A673 (cell line): ENCODE data around the gene OST4. TPM values are rescaled to one million over a fixed set of nuclear protein-coding genes. Genes with fewer than 3 reads are reported as not detected.

ENCODE experiments used
- BruUV-seq: library from RNA; stranded (reverse); fragments of 400-500 nt; replicated peaks from 2 replicates; lab custom pipeline; 2021; lab: Mats Ljungman, UMichigan
- CTCF ChIA-PET: fragments of 300-600 bp; sonication (Branson Sonifier 250); formaldehyde crosslinking; loops from one replicate; lab custom pipeline; 2022; ENCODE audit warnings: antibody characterized with exemption; lab: Charles Lee
- POLR2A ChIA-PET: fragments of 300-600 bp; sonication (Branson Sonifier 250); formaldehyde crosslinking; loops from one replicate; lab custom pipeline; 2022; ENCODE audit warnings: antibody characterized with exemption; ENCODE audit not compliant: low non-redundant PET; lab: Charles Lee
- DNase-seq: peaks from one replicate; pipeline ENCODE4 v3.0.0-alpha.2; 2015; ENCODE audit warnings: low spot score
- H3K27ac ChIP-seq: fragments of 200-600 bp; sonication (generic); 2 replicates; pipeline ENCODE4 v1.5.1; 2016; ENCODE audit warnings: mixed run types, low read depth, mild to moderate bottlenecking, mixed read lengths, antibody characterized with exemption, low read length; ENCODE audit not compliant: poor library complexity, severe bottlenecking
- H3K27me3 ChIP-seq: fragments of 200-600 bp; sonication (generic); replicated peaks from 2 replicates; pipeline ENCODE4 v1.6.1; 2017; ENCODE audit warnings: mixed run types, low read depth, mild to moderate bottlenecking, mixed read lengths, antibody characterized with exemption, low read length; ENCODE audit not compliant: insufficient read depth, poor library complexity
- H3K36me3 ChIP-seq: fragments of 200-600 bp; sonication (generic); 2 replicates; pipeline ENCODE4 v1.6.1; 2016; ENCODE audit warnings: mixed run types, mild to moderate bottlenecking, mixed read lengths, antibody characterized with exemption, low read length; ENCODE audit not compliant: insufficient read depth, poor library complexity, severe bottlenecking
- H3K4me1 ChIP-seq: fragments of 200-600 bp; sonication (generic); 2 replicates; pipeline ENCODE4 v1.6.1; 2017; ENCODE audit warnings: mixed run types, mild to moderate bottlenecking, mixed read lengths, antibody characterized with exemption, low read length; ENCODE audit not compliant: insufficient read depth, poor library complexity, severe bottlenecking
- H3K4me3 ChIP-seq: fragments of 200-600 bp; sonication (generic); 2 replicates; pipeline ENCODE4 v1.5.1; 2016; ENCODE audit warnings: low read depth, mixed run types, mild to moderate bottlenecking, mixed read lengths, low read length; ENCODE audit not compliant: poor library complexity, severe bottlenecking
- H3K9me3 ChIP-seq: fragments of 200-600 bp; sonication (generic); 2 replicates; pipeline ENCODE4 v1.6.1; 2016; ENCODE audit warnings: mixed run types, low read depth, mild to moderate bottlenecking, mixed read lengths, antibody characterized with exemption, low read length; ENCODE audit not compliant: poor library complexity, severe bottlenecking
- EZH2 ChIP-seq: fragments of 200-600 bp; sonication (generic); IDR thresholded peaks from 2 replicates; pipeline ENCODE4 v1.6.1; 2017; ENCODE audit warnings: borderline replicate concordance, low read depth, mild to moderate bottlenecking, mixed read lengths, antibody characterized with exemption, low read length; ENCODE audit not compliant: poor library complexity, severe bottlenecking
- intact Hi-C: fragments of 100-400 bp; cut with micrococcal nuclease; formaldehyde crosslinking; loops from one replicate; pipeline ENCODE4 v1.10.0; 2022; ENCODE audit not compliant: unreplicated experiment
- total RNA-seq: library from RNA; stranded (reverse); gene quantifications from 2 replicates; pipeline ENCODE4 v1.2.3, GENCODE V29; 2021
- TF ChIP-seq, protein P1 (sequence below): fragments of 300-800, 200-600 bp; sonication (generic); conservative IDR thresholded peaks from 2 replicates; pipeline ENCODE4 v1.5.1; 2017; ENCODE audit warnings: low read depth, mild to moderate bottlenecking, antibody characterized with exemption, low read length, moderate library complexity, mixed read lengths

The OST4 gene
- total RNA-seq, 1 experiment from 2014 or later, result 235 TPM

GRCh38 chr2:27073782-27074181 is 2.3 kb upstream of the OST4 start:
- Histone ChIP-seq H3K36me3 (peaks cover 15% of the 10 kb centered on the region), H3K27me3 (no peaks in the 10 kb centered on the region), H3K27ac (peak overlapping the region; percentile 52), H3K9me3 (no peaks in the 10 kb centered on the region), H3K4me1 (peaks cover 52% of the 10 kb centered on the region), H3K4me3 (no peak overlapping the region)
- ChIA-PET CTCF (no interaction called here), POLR2A (interaction anchor here (0.6 kb wide), 1 partner anchor 18 kb away, joined by 3 read pairs; no protein-coding TSS in a partner anchor)
- BruUV-seq, result no TSS peak
- intact Hi-C loops, result no loop called here
- no peak for TF ChIP-seq EZH2
- TF ChIP-seq, protein P1, sequence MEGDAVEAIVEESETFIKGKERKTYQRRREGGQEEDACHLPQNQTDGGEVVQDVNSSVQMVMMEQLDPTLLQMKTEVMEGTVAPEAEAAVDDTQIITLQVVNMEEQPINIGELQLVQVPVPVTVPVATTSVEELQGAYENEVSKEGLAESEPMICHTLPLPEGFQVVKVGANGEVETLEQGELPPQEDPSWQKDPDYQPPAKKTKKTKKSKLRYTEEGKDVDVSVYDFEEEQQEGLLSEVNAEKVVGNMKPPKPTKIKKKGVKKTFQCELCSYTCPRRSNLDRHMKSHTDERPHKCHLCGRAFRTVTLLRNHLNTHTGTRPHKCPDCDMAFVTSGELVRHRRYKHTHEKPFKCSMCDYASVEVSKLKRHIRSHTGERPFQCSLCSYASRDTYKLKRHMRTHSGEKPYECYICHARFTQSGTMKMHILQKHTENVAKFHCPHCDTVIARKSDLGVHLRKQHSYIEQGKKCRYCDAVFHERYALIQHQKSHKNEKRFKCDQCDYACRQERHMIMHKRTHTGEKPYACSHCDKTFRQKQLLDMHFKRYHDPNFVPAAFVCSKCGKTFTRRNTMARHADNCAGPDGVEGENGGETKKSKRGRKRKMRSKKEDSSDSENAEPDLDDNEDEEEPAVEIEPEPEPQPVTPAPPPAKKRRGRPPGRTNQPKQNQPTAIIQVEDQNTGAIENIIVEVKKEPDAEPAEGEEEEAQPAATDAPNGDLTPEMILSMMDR, result no peak
- no peak for DNase-seq

DNA sequence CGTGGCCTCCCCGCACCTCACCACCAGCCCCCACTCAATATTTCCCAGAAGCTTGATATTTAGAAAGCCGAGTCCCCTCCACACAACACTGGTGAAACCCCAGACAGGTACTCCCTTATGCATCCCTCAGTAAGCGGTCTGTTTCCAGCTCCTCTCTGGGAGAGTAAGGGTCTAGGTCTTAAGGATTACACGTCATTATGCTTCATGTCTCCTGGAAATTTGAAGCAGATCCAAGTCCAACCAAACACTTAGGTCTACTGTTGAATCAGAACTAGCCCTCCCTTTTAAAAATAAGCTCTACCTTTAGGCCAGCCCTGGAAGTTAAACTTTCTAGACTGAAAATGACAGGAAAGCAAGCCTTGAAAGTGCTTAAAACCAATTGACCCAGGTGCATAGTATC is 1.5 kb upstream of the OST4 start:
- POLR2A ChIA-PET, result interaction anchor here (0.6 kb wide), 1 partner anchor 767 kb away, joined by 4 read pairs; no protein-coding TSS in a partner anchor
- no peak for DNase-seq
- H3K4me1 ChIP-seq, result peaks cover 44% of the 10 kb centered on the region
- intact Hi-C loops, result no loop called here
- no peaks in the 10 kb centered on the region for H3K9me3 ChIP-seq
- H3K36me3 ChIP-seq, result peaks cover 21% of the 10 kb centered on the region
- BruUV-seq, result no TSS peak
- TF ChIP-seq, protein P1, result no peak
- no peak for TF ChIP-seq EZH2
- CTCF ChIA-PET, result interaction anchor here (1.6 to 2.0 kb wide), 2 partner anchors 8 to 23 kb away, joined by 4 to 10 read pairs; no protein-coding TSS in a partner anchor
- H3K27me3 ChIP-seq, result no peaks in the 10 kb centered on the region
- H3K4me3 ChIP-seq, result no peak overlapping the region
- H3K27ac ChIP-seq, result peak overlapping the region; percentile 87

- intact Hi-C loops, result no loop called here
These were observed 756 bp upstream of the OST4 start for GRCh38 chr2:27071990-27072830.

More at GRCh38 chr2:27071990-27072830, 756 bp upstream of the OST4 start:
- DNase-seq, result peak; percentile 63
- Histone ChIP-seq H3K36me3 (peaks cover 21% of the 10 kb centered on the region), H3K4me1 (peaks cover 41% of the 10 kb centered on the region), H3K27me3 (no peaks in the 10 kb centered on the region), H3K4me3 (peak overlapping the region; percentile 99), H3K9me3 (no peaks in the 10 kb centered on the region), H3K27ac (peak overlapping the region; percentile 87)
- ChIA-PET CTCF (interaction anchor here (1.2 to 2.0 kb wide), 3 partner anchors 9 to 22 kb away, joined by 4 to 10 read pairs (median 5); no protein-coding TSS in a partner anchor), POLR2A (interaction anchor here (0.6 kb wide), 1 partner anchor 233 kb away, joined by 3 read pairs; no protein-coding TSS in a partner anchor)
- no TSS peak for BruUV-seq
- TF ChIP-seq EZH2, result no peak
- TF ChIP-seq, protein P1, result no peak
